NOMO-1 treated with dmso at 0.1 percent for 144 hours (cell line): ENCODE data around the gene FAM180A.
"Not testable (repeated sequence)": the region's sequence is repeated elsewhere in the genome, so short reads cannot be mapped to it uniquely, and the experiment has no call there.

Source experiments
- DNase-seq: peaks from one replicate; lab custom pipeline; 2025; ENCODE audit not compliant: unreplicated experiment; lab: John Stamatoyannopoulos, UW

Gene FAM180A

GRCh38 chr7:135742371-135742770 is 6.2 kb downstream of the FAM180A start:
- DNase-seq, result no peak

- DNase-seq, result no peak
These were observed 6.7 kb downstream of the FAM180A start for GRCh38 chr7:135741905-135742304.

GRCh38 chr7:135740889-135741288 is 7.7 kb downstream of the FAM180A start:
- DNase-seq, result no peak

GRCh38 chr7:135737306-135737647 is 11.3 kb downstream of the FAM180A start:
- not testable (repeated sequence) for DNase-seq

GRCh38 chr7:135736586-135737305 is 11.9 kb downstream of the FAM180A start:
- no peak for DNase-seq

GRCh38 chr7:135734343-135734689 is 14.3 kb downstream of the FAM180A start:
- no peak for DNase-seq

GRCh38 chr7:135733603-135734342 is 14.8 kb downstream of the FAM180A start:
- DNase-seq, result no peak

- no peak for DNase-seq
These were observed 17.5 kb downstream of the FAM180A start for GRCh38 chr7:135731131-135731530.

GRCh38 chr7:135729230-135729629 is 19.4 kb downstream of the FAM180A start:
- no peak for DNase-seq

GRCh38 chr7:135728136-135728669 is 20.4 kb downstream of the FAM180A start, which contains the start of gene SLC13A4:
Gene SLC13A4 (minus strand): TSS chr7:135728186. CDS start chr7:135727496, 690 bp downstream.
- DNase-seq, result no peak

GRCh38 chr7:135726911-135727673 is 21.5 kb downstream of the FAM180A start:
- no peak for DNase-seq

GRCh38 chr7:135726276-135726788 is 22.3 kb downstream of the FAM180A start:
- DNase-seq, result no peak

- DNase-seq, result no peak
These were observed 25.2 kb downstream of the FAM180A start for GRCh38 chr7:135723411-135723810.

- no peak for DNase-seq
These were observed 27.3 kb downstream of the FAM180A start for GRCh38 chr7:135721198-135721820.

- no peak for DNase-seq
These were observed 28.9 kb downstream of the FAM180A start for GRCh38 chr7:135719688-135720087.

GRCh38 chr7:135718794-135719437 is 29.7 kb downstream of the FAM180A start:
- DNase-seq, result no peak

- DNase-seq, result no peak
These were observed 30.4 kb downstream of the FAM180A start for GRCh38 chr7:135718219-135718618.

- DNase-seq, result no peak
These were observed 30.9 kb downstream of the FAM180A start for GRCh38 chr7:135717693-135718092.

GRCh38 chr7:135716677-135717238 is 31.9 kb downstream of the FAM180A start:
- DNase-seq, result no peak

GRCh38 chr7:135715673-135716072 is 32.9 kb downstream of the FAM180A start:
- DNase-seq, result no peak
